GM12872 (cell line): ENCODE measurements around the gene PRR33.

Experiments
- CTCF ChIP-seq: IDR thresholded peaks from 3 replicates; pipeline ENCODE4 v1.5.1; 2011; ENCODE audit warnings: low read depth, mild to moderate bottlenecking, low read length, moderate library complexity; ENCODE audit not compliant: insufficient read depth

Gene PRR33

GRCh38 chr11:1870326-1870696, 21.4 kb downstream of the PRR33 start:
- no peak for TF ChIP-seq CTCF

- TF ChIP-seq CTCF, result no peak
Measured at GRCh38 chr11:1869427-1870325, 22.0 kb downstream of the PRR33 start.

- no peak for TF ChIP-seq CTCF
Measured at GRCh38 chr11:1868636-1869291, 22.9 kb downstream of the PRR33 start.

DNA sequence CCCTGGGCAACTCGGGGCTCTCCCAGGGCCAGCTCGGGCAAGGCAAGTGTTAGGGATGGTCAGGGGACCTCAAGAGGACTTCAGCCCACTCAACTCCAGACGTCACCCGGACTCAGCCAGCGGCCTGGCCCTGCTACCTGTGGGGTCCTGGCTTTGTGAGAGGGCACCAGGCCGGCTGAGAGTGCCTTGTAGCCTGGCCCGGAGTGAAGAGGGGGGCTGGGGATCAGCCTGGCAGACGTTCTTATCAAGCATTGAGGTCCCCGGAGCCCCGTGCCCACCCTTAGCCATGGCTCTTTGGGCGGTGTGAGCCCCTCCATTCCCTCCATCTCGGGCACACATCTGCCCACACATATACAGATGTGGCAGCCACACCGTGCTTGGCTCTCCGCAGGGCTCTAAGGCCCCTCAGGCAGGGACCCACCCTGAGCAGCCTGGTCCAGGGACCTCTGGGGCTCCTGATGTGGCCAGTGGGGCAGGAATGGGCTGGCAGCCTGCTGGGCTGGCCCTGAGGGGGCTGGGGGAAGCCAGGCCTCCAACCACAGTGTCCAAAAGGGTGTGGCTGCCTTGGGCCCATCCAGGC, 23.5 kb downstream of the PRR33 start:
- TF ChIP-seq CTCF, result no peak

GRCh38 chr11:1867381-1867780, 24.3 kb downstream of the PRR33 start:
- no peak for TF ChIP-seq CTCF

GRCh38 chr11:1866776-1867175, 24.9 kb downstream of the PRR33 start:
- no peak for TF ChIP-seq CTCF

DNA sequence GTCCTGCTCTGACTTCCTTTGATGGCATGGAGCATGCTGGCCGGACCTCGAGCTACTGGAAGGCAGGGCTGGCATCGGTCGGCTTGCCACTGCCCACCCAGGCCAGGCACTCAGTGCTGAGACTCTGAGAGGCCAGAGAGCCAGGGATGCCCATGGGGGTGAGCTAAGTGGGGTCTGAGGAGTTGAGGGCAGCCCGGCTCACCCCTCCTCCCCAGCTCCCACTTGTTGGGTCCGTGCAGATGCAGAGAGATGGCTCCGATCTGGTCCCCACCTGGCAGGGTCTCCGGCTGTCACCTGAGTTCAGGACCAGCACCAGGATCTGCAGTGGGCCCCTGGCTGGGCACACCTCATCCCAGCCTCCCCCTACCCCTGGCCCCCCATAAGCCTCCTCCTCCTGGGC, 25.5 kb downstream of the PRR33 start:
- TF ChIP-seq CTCF, result no peak
